Activated CD4-positive, alpha-beta T cell treated with anti-CD3 and anti-CD28 coated beads for 4 hours (primary cell): ENCODE measurements around the gene UACA.

Source experiments
- DNase-seq, 2 donors: peaks; one replicate each; pipeline ENCODE4 v3.0.0-alpha.2; 2020

UACA gene

GRCh38 chr15:70652341-70652740 lies 111.0 kb downstream of the UACA start:
- no peak for DNase-seq

GRCh38 chr15:70651303-70651845 lies 112.0 kb downstream of the UACA start:
- no peak for DNase-seq

- no peak for DNase-seq
Observed at GRCh38 chr15:70650567-70651302, 112.6 kb downstream of the UACA start.

- DNase-seq, result no peak
Observed at GRCh38 chr15:70647396-70647795, 116.0 kb downstream of the UACA start.

GRCh38 chr15:70646169-70646568 lies 117.2 kb downstream of the UACA start:
- no peak for DNase-seq

- no peak for DNase-seq
Observed at GRCh38 chr15:70643783-70644125, 119.6 kb downstream of the UACA start.

GRCh38 chr15:70643106-70643782 lies 120.1 kb downstream of the UACA start:
- DNase-seq, result no peak

GRCh38 chr15:70636540-70637165 lies 126.7 kb downstream of the UACA start:
- no peak for DNase-seq

GRCh38 chr15:70635895-70636294 lies 127.5 kb downstream of the UACA start:
- no peak for DNase-seq

- DNase-seq, result no peak
Observed at GRCh38 chr15:70633991-70634390, 129.4 kb downstream of the UACA start.

GRCh38 chr15:70633103-70633831 lies 130.1 kb downstream of the UACA start:
- DNase-seq, result no peak

GRCh38 chr15:70632491-70633102 lies 130.8 kb downstream of the UACA start:
- no peak for DNase-seq

- no peak for DNase-seq
Observed at GRCh38 chr15:70632079-70632478, 131.3 kb downstream of the UACA start.

- no peak for DNase-seq
Observed at GRCh38 chr15:70629735-70630273, 133.6 kb downstream of the UACA start.

- DNase-seq, result no peak
Observed at GRCh38 chr15:70628549-70628896, 134.8 kb downstream of the UACA start.

GRCh38 chr15:70627734-70628548 lies 135.4 kb downstream of the UACA start:
- DNase-seq, result no peak

GRCh38 chr15:70627322-70627721 lies 136.0 kb downstream of the UACA start:
- DNase-seq, result no peak

- no peak for DNase-seq
Observed at GRCh38 chr15:70625438-70625837, 137.9 kb downstream of the UACA start.

GRCh38 chr15:70625011-70625410 lies 138.3 kb downstream of the UACA start:
- DNase-seq, result no peak

- no peak for DNase-seq
Observed at GRCh38 chr15:70618929-70619328, 144.4 kb downstream of the UACA start.

GRCh38 chr15:70617911-70618287 lies 145.5 kb downstream of the UACA start:
- DNase-seq, result no peak
